ENCODE measurements around the gene PAX8.
A peak's percentile ranks its signal among the peaks of the same experiment; 100 is the strongest.

PAX8 gene

DNA sequence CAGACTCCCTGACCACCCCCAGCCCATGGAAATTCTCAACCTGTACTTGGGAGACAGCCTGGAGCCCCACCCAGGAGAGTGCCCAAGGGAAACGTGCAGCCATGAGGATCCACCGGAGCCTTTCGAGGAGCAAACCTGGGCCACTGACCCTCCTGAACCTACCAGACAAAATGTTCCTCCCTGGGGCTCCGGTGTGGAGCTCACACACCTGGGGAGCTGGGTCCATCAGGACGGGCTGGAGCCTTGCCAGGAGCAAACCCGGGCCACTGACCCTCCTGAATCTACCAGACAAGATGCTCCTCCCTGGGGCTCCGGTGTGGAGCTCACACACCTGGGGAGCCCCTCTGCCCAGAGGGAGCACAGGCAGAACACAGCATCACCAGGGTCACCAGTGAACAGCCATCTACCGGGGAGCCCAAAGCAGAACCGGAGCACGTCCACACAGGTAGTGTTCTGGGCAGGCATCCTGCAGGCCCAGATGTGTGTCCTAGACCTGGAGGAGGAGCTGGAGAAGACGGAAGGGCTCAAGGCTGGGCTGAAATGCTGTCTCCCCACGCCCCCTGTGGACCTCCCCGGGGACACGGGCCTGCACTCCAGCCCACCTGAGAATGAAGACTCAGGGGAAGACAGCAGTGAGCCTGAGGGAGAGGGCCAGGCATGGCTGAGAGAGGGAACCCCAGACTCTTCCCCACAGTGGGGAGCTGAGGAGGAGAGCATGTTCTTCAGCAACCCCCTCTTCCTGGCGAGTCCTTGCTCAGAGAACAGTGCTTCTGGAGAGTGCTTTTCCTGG lies 96.1 kb downstream of the PAX8 start:
- Histone ChIP-seq H2AFZ (ENCODE audit: low read depth, low read length) (no peak overlapping the region), H3K27ac (ENCODE audit: low read length) (no peak overlapping the region), H3K4me1 (ENCODE audit: insufficient read depth, low read length) (peaks cover 36% of the 10 kb centered on the region), H3K4me2 (ENCODE audit: insufficient read depth, low read length) (no peak overlapping the region), H3K27me3 (ENCODE audit: insufficient read depth, low read length, poor library complexity) (no peaks in the 10 kb centered on the region), H3K9ac (ENCODE audit: low read depth, low read length) (no peak overlapping the region), H3K36me3 (ENCODE audit: insufficient read depth, low read length) (peaks cover 96% of the 10 kb centered on the region), H4K20me1 (ENCODE audit: insufficient read depth, low read length) (peaks cover 84% of the 10 kb centered on the region), H3K9me3 (ENCODE audit: insufficient read depth, low read length, severe bottlenecking) (no peaks in the 10 kb centered on the region), H3K79me2 (ENCODE audit: insufficient read depth, low read length) (peaks cover 88% of the 10 kb centered on the region), H3K4me3 (ENCODE audit: low read depth in 1 of 2, low read length in 2 of 2) (no peak overlapping the region)
- no peak for ATAC-seq (ENCODE audit: insufficient read depth, low read depth)
- TF ChIP-seq EZH2 (IDR thresholded peaks at IDR 0.05; ENCODE audit: borderline replicate concordance, low read depth, low read length, severe bottlenecking), result no peak
- TF ChIP-seq, protein P1, sequence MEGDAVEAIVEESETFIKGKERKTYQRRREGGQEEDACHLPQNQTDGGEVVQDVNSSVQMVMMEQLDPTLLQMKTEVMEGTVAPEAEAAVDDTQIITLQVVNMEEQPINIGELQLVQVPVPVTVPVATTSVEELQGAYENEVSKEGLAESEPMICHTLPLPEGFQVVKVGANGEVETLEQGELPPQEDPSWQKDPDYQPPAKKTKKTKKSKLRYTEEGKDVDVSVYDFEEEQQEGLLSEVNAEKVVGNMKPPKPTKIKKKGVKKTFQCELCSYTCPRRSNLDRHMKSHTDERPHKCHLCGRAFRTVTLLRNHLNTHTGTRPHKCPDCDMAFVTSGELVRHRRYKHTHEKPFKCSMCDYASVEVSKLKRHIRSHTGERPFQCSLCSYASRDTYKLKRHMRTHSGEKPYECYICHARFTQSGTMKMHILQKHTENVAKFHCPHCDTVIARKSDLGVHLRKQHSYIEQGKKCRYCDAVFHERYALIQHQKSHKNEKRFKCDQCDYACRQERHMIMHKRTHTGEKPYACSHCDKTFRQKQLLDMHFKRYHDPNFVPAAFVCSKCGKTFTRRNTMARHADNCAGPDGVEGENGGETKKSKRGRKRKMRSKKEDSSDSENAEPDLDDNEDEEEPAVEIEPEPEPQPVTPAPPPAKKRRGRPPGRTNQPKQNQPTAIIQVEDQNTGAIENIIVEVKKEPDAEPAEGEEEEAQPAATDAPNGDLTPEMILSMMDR (IDR thresholded peaks at IDR 0.05; ENCODE audit: borderline replicate concordance, extremely low read depth, low read length, poor library complexity, severe bottlenecking), result no peak
- DNase-seq, result no peak

DNA sequence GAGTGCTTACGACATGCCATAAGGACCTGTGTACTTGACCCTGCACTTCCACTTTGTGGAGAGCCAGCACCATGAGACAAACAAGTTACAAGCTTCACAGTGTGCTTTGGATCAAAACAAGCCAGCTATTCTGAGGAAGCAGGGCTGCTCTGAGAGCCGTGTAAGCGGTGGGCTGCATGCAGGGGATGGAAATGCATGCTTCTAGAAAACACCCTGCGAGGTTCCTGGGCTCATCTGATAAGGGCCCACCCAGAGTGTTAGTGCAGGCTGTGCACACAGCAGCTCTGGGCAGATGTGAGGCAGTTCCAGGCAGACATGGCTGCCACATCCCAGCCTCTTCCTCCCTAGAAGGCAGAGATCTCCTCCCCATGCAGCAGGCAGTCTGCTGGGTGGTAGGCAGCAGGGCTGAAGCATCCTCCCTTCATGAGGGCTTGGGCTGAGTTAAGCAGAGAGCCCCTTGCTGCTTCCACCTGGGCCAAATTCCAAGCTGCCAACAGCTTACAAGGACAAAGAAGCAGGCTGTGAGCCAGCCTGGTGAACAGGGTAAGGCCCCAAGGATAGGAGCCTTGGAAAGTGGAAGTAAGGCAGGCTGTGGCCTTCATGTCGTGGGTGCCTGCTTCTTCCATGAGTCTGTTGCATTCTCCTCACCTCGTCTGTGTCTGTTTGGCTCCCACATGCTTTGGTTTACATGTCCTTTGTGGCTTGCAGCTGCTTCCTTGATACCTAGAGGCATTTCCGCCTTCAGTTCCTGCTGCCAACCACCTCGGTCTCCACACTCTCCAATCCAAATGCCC lies 97.3 kb downstream of the PAX8 start:
- peaks cover 48% of the 10 kb centered on the region for H3K4me1 ChIP-seq (ENCODE audit: insufficient read depth, low read length)
- no peak overlapping the region for H3K4me2 ChIP-seq (ENCODE audit: insufficient read depth, low read length)
- TF ChIP-seq EZH2 (IDR thresholded peaks at IDR 0.05; ENCODE audit: borderline replicate concordance, low read depth, low read length, severe bottlenecking), result no peak
- TF ChIP-seq, protein P1 (IDR thresholded peaks at IDR 0.05; ENCODE audit: borderline replicate concordance, extremely low read depth, low read length, poor library complexity, severe bottlenecking), result no peak
- DNase-seq (no peak), ATAC-seq (ENCODE audit: insufficient read depth, low read depth) (peak; percentile 41)
- H3K27me3 ChIP-seq (ENCODE audit: insufficient read depth, low read length, poor library complexity), result no peaks in the 10 kb centered on the region
- no peak overlapping the region for H3K9ac ChIP-seq (ENCODE audit: low read depth, low read length)
- H2AFZ ChIP-seq (ENCODE audit: low read depth, low read length), result no peak overlapping the region
- H4K20me1 ChIP-seq (ENCODE audit: insufficient read depth, low read length), result peaks cover 85% of the 10 kb centered on the region
- H3K9me3 ChIP-seq (ENCODE audit: insufficient read depth, low read length, severe bottlenecking), result no peaks in the 10 kb centered on the region
- peaks cover 95% of the 10 kb centered on the region for H3K79me2 ChIP-seq (ENCODE audit: insufficient read depth, low read length)
- peak overlapping the region; percentile 43 for H3K27ac ChIP-seq (ENCODE audit: low read length)
- H3K36me3 ChIP-seq (ENCODE audit: insufficient read depth, low read length), result peaks cover 96% of the 10 kb centered on the region
- H3K4me3 ChIP-seq (ENCODE audit: low read depth in 1 of 2, low read length in 2 of 2), result no peak overlapping the region

DNA sequence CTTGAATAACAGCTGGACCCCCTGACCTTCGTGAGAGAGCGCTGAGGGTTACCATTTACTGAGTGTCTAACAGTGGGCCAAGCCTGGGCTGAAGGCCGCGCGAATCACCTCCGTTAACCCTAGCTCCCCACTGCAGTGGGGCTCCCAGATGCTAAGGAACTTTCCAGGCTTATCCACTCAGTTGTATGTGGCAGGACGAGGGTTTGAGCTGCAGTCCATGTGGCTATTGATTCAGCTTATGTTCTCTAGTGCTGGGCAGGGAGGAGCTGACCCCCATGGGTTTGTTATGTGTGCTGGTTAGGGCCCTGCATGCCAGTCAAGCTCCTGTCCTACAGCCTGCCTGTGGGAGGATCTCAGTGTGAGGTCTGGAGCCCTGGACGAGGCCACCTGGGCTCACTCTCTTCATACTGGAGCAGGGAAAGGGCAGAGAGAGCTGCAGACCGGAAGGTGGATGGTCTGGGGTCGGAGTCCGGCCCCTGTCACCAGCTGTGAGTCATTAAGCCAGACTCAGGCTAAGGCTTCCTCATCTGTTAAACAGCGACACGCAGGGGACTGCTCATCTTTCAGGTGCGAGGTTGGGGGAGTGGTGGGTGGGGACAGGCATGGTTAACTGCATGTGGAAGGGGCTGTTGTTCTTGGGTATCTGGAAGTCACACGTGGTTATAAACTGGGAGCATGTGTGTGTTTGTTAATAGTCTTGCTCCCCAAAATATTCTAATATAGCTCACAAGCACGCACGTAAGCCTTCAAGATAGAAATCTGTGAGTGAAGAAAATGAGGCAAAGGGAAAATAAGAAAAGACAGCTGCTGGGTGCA lies 98.4 kb downstream of the PAX8 start:
- ATAC-seq (ENCODE audit: insufficient read depth, low read depth) (no peak), DNase-seq (no peak)
- H3K27me3 ChIP-seq (ENCODE audit: insufficient read depth, low read length, poor library complexity), result no peaks in the 10 kb centered on the region
- no peak overlapping the region for H3K4me2 ChIP-seq (ENCODE audit: insufficient read depth, low read length)
- H3K36me3 ChIP-seq (ENCODE audit: insufficient read depth, low read length), result peaks cover 95% of the 10 kb centered on the region
- no peak overlapping the region for H2AFZ ChIP-seq (ENCODE audit: low read depth, low read length)
- TF ChIP-seq, protein P1 (IDR thresholded peaks at IDR 0.05; ENCODE audit: borderline replicate concordance, extremely low read depth, low read length, poor library complexity, severe bottlenecking), result no peak
- TF ChIP-seq EZH2 (IDR thresholded peaks at IDR 0.05; ENCODE audit: borderline replicate concordance, low read depth, low read length, severe bottlenecking), result no peak
- H3K9me3 ChIP-seq (ENCODE audit: insufficient read depth, low read length, severe bottlenecking), result no peaks in the 10 kb centered on the region
- H3K27ac ChIP-seq (ENCODE audit: low read length), result peak overlapping the region; percentile 24
- H4K20me1 ChIP-seq (ENCODE audit: insufficient read depth, low read length), result peaks cover 91% of the 10 kb centered on the region
- H3K9ac ChIP-seq (ENCODE audit: low read depth, low read length), result no peak overlapping the region
- peaks cover 98% of the 10 kb centered on the region for H3K79me2 ChIP-seq (ENCODE audit: insufficient read depth, low read length)
- H3K4me1 ChIP-seq (ENCODE audit: insufficient read depth, low read length), result peaks cover 60% of the 10 kb centered on the region
- H3K4me3 ChIP-seq (ENCODE audit: low read depth in 1 of 2, low read length in 2 of 2), result no peak overlapping the region

Measured in DND-41 (cell line).